HG02884 (cell line): ENCODE results near the gene FOXL1.
A peak's percentile ranks its signal among the peaks of the same experiment; 100 is the strongest.

Source experiments
- ATAC-seq: cut with Tn5 transposase; IDR thresholded peaks from one replicate; pipeline ENCODE4 v1.9.1; 2021; ENCODE audit warnings: mild to moderate bottlenecking, moderate library complexity; ENCODE audit not compliant: unreplicated experiment

Gene FOXL1

GRCh38 chr16:86549076-86549892, 29.1 kb upstream of the FOXL1 start:
- no peak for ATAC-seq

- no peak for ATAC-seq
These were observed 28.5 kb upstream of the FOXL1 start for GRCh38 chr16:86549893-86550190.

GRCh38 chr16:86550281-86550680, 28.1 kb upstream of the FOXL1 start:
- no peak for ATAC-seq

GRCh38 chr16:86553356-86553755, 25.0 kb upstream of the FOXL1 start:
- no peak for ATAC-seq

GRCh38 chr16:86554599-86554916, 23.8 kb upstream of the FOXL1 start:
- no peak for ATAC-seq

- peak; percentile 70 for ATAC-seq
These were observed 23.2 kb upstream of the FOXL1 start, which contains the start of gene MTHFSD for GRCh38 chr16:86554917-86555703. Gene MTHFSD (minus strand): TSS chr16:86555235. CDS start chr16:86555184, 51 bp downstream.

GRCh38 chr16:86555704-86556075, 22.7 kb upstream of the FOXL1 start:
- no peak for ATAC-seq

- no peak for ATAC-seq
These were observed 21.8 kb upstream of the FOXL1 start for GRCh38 chr16:86556576-86556975.

GRCh38 chr16:86557587-86557986, 20.8 kb upstream of the FOXL1 start:
- no peak for ATAC-seq

- ATAC-seq = no peak
These were observed 19.8 kb upstream of the FOXL1 start for GRCh38 chr16:86558355-86559193.

GRCh38 chr16:86559802-86560305, 18.5 kb upstream of the FOXL1 start:
- ATAC-seq = no peak

- no peak for ATAC-seq
These were observed 16.0 kb upstream of the FOXL1 start for GRCh38 chr16:86562356-86562755.

GRCh38 chr16:86563469-86564345, 14.6 kb upstream of the FOXL1 start:
- ATAC-seq = no peak

GRCh38 chr16:86565181-86565631, 13.1 kb upstream of the FOXL1 start:
- ATAC-seq = no peak

- no peak for ATAC-seq
These were observed 12.5 kb upstream of the FOXL1 start for GRCh38 chr16:86565644-86566511.

- no peak for ATAC-seq
These were observed 11.8 kb upstream of the FOXL1 start, which contains the start of gene FOXC2 for GRCh38 chr16:86566601-86566965. Gene FOXC2 (plus strand): TSS chr16:86566829. CDS start chr16:86567336, 507 bp downstream.

GRCh38 chr16:86566966-86567700, 11.2 kb upstream of the FOXL1 start:
- no peak for ATAC-seq

- no peak for ATAC-seq
These were observed 10.4 kb upstream of the FOXL1 start for GRCh38 chr16:86567701-86568581.
